Endothelial cell of umbilical vein (primary cell): Measurements from ENCODE around the gene UBL7.

ENCODE experiments used
- JUN ChIP-seq: IDR thresholded peaks from 2 replicates; pipeline ENCODE4 v1.6.1; 2011; ENCODE audit warnings: borderline replicate concordance, low read depth; ENCODE audit not compliant: insufficient read length, insufficient read depth
- POLR2A ChIP-seq: IDR thresholded peaks from 2 replicates; pipeline ENCODE4 v1.6.1; 2012; ENCODE audit warnings: low read depth, mild to moderate bottlenecking, control low read depth, low read length
- POLR2AphosphoS5 ChIP-seq: IDR thresholded peaks from 2 replicates; pipeline ENCODE4 v1.6.1; 2012; ENCODE audit warnings: low read depth, mild to moderate bottlenecking, control low read depth, low read length, moderate library complexity; ENCODE audit not compliant: insufficient read depth
- TF ChIP-seq, protein P1 (sequence below), 2 donors: IDR thresholded peaks; 1 replicate in 1 of 2; 2 replicates in 1 of 2; pipeline ENCODE4 v1.5.1; 2011; ENCODE audit warnings: low read length in 2 of 2, mild to moderate bottlenecking in 2 of 2, moderate library complexity in 2 of 2, control low read depth in 1 of 2, inconsistent platforms in 1 of 2, low read depth in 1 of 2; ENCODE audit not compliant: insufficient read depth in 1 of 2; ENCODE audit errors: extremely low read depth in 1 of 2

DNA sequence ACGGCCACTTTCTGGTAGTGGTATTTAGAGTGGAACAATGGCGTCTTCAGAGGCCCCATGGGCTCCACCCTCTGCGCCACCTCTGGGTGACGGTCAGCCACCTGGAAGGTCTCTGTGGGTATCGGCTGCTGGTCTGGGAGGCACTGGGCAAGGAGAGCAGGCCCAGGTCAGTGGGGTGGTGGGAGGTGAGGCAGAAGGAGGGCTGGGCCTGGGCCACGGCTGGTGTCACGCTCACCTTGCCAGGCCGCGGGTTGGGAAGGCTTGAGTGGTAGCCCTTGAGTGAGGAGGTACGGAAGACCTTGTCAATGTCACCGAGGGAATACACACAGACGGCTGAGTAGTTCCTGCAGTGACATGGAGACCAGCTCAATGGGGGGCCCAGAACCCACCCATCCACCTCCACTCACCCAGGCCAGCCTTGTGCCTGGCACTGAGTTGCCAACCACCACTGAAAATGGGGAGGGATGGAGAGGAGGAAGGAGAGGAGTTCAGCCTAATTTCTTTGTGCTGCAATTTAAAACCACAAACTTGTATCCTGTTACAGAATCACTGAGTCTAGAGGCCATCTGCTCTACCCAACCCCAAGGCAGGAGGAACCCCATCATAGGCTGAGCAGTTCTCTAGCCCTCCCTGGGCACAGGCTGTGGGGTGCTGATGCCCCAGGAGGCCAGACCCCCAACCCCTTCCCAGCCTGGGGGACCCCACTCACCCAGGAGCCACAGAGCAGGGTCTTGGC lies 46.2 kb downstream of the UBL7 start:
- TF ChIP-seq POLR2A (no peak), JUN (no peak), POLR2AphosphoS5 (no peak)
- TF ChIP-seq, protein P1, sequence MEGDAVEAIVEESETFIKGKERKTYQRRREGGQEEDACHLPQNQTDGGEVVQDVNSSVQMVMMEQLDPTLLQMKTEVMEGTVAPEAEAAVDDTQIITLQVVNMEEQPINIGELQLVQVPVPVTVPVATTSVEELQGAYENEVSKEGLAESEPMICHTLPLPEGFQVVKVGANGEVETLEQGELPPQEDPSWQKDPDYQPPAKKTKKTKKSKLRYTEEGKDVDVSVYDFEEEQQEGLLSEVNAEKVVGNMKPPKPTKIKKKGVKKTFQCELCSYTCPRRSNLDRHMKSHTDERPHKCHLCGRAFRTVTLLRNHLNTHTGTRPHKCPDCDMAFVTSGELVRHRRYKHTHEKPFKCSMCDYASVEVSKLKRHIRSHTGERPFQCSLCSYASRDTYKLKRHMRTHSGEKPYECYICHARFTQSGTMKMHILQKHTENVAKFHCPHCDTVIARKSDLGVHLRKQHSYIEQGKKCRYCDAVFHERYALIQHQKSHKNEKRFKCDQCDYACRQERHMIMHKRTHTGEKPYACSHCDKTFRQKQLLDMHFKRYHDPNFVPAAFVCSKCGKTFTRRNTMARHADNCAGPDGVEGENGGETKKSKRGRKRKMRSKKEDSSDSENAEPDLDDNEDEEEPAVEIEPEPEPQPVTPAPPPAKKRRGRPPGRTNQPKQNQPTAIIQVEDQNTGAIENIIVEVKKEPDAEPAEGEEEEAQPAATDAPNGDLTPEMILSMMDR (IDR thresholded peaks at IDR 0.05; ENCODE audit: extremely low read depth in 1 of 2, insufficient read depth in 1 of 2, low read depth in 1 of 2, low read length in 2 of 2): no peak
